ENCODE data around the gene NEDD4L.

NEDD4L gene

GRCh38 chr18:58348951-58349350 is 304.9 kb downstream of the NEDD4L start:
- no peak for DNase-seq (ENCODE audit: low read depth)

GRCh38 chr18:58349650-58350049 is 305.6 kb downstream of the NEDD4L start:
- DNase-seq (ENCODE audit: low read depth) = no peak

DNA sequence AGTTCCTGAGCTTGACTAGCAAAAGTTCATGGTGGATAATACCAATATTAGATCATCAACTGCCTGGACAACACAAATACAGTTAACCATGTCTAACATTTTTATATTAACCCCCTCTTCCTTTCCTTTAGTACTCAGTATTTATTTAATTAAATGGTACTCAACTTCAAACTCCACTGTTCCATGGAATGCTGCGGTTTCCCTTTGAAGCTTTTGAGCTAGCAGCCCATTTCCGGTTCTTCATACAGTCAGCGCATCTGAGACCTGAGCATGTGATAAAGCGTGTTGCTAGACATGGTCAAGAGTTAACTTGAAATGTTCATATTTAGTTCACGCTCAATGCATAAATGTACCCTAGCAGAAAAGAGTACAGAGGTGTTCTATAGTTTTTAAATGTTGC is 306.5 kb downstream of the NEDD4L start:
- no peak for DNase-seq (ENCODE audit: low read depth)

- DNase-seq (ENCODE audit: low read depth) = no peak
These were observed 307.8 kb downstream of the NEDD4L start for GRCh38 chr18:58351776-58352175.

- no peak for DNase-seq (ENCODE audit: low read depth)
These were observed 309.6 kb downstream of the NEDD4L start for GRCh38 chr18:58353581-58353980.

DNA sequence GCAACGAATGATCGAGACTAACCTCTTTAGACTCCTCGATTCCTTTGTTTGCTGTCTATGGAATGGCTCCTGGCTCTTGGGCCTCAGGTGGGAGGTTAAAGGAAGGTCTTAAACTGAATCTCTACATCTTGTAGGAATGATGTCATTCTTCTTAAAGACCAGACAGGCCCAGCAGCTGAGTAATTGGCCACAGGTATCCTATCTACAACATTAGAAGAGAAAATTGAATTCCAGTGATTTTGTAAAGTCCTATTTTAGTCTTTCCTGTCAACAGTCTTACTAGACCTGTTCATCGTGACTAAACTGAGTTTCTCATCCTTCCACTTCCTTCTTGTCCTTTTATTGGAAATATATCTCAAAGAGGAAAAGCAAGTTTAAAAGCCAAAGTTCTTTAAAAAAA is 310.0 kb downstream of the NEDD4L start:
- no peak for DNase-seq (ENCODE audit: low read depth)

DNA sequence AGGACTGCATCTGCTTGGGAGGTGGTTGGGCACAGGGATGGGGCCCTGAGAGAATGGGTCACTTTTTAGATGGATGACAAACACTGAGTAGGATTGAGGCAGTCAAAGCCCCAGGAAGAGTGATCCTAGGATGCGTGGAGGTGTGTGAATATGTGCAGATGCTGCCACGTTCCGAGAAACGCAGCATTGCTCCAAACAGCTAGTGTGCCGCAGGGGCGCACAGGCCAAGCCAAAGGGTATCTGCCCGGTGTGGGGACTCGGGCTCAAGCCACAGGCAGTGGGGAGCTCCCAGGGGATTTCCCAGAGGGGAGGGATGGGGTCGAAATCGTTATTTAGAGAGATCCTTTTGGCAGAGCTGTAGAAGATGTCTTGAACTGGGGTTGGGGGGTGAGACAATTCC is 310.8 kb downstream of the NEDD4L start:
- no peak for DNase-seq (ENCODE audit: low read depth)

GRCh38 chr18:58355243-58355642 is 311.2 kb downstream of the NEDD4L start:
- no peak for DNase-seq (ENCODE audit: low read depth)

- no peak for DNase-seq (ENCODE audit: low read depth)
These were observed 315.2 kb downstream of the NEDD4L start for GRCh38 chr18:58359218-58359617.

DNA sequence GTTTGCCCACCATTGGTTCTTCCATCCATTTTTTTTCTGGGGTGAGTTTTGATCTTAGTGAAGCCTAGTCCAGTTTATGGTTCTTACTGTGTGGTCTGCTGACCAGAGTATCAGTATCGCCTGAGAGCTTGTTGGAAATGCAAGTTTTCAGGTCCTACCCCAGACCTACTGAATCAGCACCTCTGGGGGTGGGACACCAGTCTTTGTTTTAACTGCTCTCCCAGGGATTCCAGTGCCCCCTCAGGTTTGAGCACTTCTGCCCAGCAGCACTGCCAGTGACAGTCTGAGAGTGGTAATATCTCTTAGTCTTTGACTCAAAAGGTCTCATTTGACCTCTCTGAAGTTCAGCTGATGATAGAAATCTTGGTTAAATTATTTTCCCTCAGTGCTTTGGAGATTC is 315.6 kb downstream of the NEDD4L start:
- no peak for DNase-seq (ENCODE audit: low read depth)

GRCh38 chr18:58360324-58360723 is 316.3 kb downstream of the NEDD4L start:
- DNase-seq (ENCODE audit: low read depth) = no peak

GRCh38 chr18:58361212-58361611 is 317.2 kb downstream of the NEDD4L start:
- DNase-seq (ENCODE audit: low read depth) = no peak

DNA sequence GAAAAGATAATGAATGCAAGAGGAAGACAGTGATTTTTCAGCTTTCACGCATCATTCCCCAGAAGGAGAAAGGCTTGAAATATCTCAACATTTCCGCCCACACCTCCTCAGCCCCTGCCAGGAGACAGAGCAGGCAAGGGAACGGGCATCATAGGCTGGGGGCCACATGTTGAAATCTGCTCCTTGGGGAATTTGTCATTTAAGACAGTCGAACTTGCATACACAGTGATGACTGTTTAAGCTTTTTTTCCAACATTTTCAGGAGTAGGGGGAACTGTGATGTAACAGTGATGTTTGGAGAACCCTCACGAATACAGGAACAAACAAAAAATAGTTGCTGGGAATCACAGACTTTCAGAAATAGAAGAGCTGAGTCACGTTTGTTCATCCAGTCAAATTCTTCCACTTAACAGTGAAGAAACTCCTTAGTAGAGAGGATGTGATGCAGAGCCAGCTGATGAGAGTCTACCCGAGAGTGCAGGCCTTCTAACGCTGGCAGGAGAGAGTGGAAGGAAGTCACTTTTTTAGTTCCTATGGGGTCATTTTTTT is 318.1 kb downstream of the NEDD4L start:
- no peak for DNase-seq (ENCODE audit: low read depth)

DNA sequence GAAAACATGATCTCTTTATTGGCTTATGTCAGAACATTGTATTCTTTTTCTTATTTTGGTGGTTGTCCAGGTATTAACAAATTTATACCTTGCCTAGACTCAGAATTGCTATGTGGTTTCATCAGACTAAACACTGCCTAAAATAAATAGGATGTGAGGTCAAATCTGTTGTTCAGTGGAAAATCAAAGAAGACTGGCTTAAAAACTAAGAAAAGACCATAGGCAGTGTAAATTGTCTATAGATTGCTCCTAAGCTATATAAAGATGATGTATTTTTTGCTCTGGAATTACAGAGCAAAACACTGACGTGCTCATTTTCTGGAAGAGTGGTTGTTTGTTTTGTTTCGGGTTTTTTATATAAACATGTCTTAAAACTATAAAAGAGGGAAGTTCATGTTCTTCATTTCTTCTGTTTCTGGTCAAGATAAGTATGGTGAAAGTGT is 318.8 kb downstream of the NEDD4L start:
- DNase-seq (ENCODE audit: low read depth) = no peak

DNA sequence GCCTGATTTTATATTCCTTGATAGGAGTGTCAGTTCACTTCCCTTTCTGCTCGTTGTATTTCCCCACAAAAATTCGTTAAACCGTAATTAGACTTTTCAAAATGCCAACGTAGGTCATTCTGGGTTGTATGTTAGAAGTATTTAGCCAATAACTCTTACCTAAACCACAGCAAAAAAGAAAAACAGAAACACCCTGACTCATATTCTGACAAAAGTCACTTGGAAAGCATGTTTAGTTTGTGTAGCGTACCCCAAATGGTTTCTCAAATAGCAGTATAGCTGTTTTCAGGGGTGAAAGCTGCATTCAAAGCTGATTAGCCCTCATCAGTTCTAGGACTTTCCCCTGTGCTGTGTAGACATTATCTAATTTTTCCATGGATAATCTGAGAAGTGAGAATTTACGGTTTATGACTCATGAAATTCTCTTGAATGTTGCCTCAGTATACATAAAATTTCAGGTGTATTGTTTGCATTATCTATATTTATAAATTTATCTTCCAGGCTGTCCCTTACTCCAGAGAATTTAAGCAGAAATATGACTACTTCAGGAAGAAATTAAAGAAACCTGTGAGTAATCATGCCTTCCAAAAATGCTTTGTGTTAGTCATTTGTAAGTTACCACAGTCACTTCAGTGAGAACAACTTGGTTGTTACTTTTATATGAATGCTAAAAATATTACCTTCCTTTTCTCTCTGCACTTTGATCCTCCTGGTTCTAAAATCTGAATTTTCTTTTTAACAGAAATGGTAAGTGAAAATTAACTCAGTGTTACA is 319.9 kb downstream of the NEDD4L start:
- DNase-seq (ENCODE audit: low read depth) = no peak

GRCh38 chr18:58364876-58365528 is 321.0 kb downstream of the NEDD4L start:
- no peak for DNase-seq (ENCODE audit: low read depth)

GRCh38 chr18:58367425-58368140 is 323.6 kb downstream of the NEDD4L start:
- DNase-seq (ENCODE audit: low read depth) = no peak

- no peak for DNase-seq (ENCODE audit: low read depth)
These were observed 325.6 kb downstream of the NEDD4L start for GRCh38 chr18:58369616-58370015.

GRCh38 chr18:58370038-58370580 is 326.1 kb downstream of the NEDD4L start:
- no peak for DNase-seq (ENCODE audit: low read depth)

DNA sequence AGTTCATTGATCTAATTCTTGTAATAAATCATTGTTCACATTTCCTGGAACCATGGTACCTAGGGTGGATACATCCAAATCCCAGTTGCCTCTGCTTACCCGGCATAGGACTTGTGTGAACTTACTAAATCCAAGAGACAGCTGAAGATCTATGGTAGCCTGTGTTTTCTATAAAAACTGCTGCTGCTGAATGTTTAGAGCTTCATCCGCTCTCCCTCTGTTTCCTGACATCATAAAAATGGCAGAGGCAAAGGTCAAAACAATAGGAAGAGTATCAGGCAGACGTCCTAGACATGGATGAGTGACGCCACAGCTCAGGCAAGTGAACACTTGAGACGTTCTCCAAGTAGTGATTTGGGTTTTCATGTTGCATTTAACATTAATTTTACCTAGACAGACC is 326.6 kb downstream of the NEDD4L start:
- no peak for DNase-seq (ENCODE audit: low read depth)

- DNase-seq (ENCODE audit: low read depth) = no peak
These were observed 329.5 kb downstream of the NEDD4L start for GRCh38 chr18:58373481-58373880.

GRCh38 chr18:58375051-58375450 is 331.0 kb downstream of the NEDD4L start:
- no peak for DNase-seq (ENCODE audit: low read depth)
